KBM-7 (cell line): ENCODE measurements around the gene PYGO1.
"Not testable (repeated sequence)": the region's sequence is repeated elsewhere in the genome, so short reads cannot be mapped to it uniquely, and the experiment has no call there.

Experiments used
- DNase-seq: peaks from one replicate; pipeline ENCODE4 v3.0.0-alpha.2; 2015
- in situ Hi-C: fragments of 300-500 bp; cut with MboI; formaldehyde crosslinking; loops from 2 replicates; pipeline ENCODE4 v1.14.3; 2020; ENCODE audit warnings: low sequenced_read_pairs, low pct_unique_long_range_greater_than_20kb, mixed read lengths

PYGO1 gene

GRCh38 chr15:55588070-55588814 is at the start of gene PYGO1:
Gene PYGO1, minus strand, starts transcription at chr15:55588345. Its CDS starts 462 bp downstream, at chr15:55587883.
- in situ Hi-C loops: no loop called here

GRCh38 chr15:55637086-55637485 is 48.9 kb upstream of the PYGO1 start:
- in situ Hi-C loops: no loop called here
- no peak for DNase-seq

More at GRCh38 chr15:55588070-55588814, at the start of gene PYGO1:
- DNase-seq: peak; percentile 79

- in situ Hi-C loops: no loop called here
- DNase-seq: no peak
Observed at GRCh38 chr15:55633731-55634130, 45.6 kb upstream of the PYGO1 start.

GRCh38 chr15:55632434-55632833 is 44.3 kb upstream of the PYGO1 start:
- no peak for DNase-seq
- in situ Hi-C loops: no loop called here

- no peak for DNase-seq
- in situ Hi-C loops: no loop called here
Observed at GRCh38 chr15:55630858-55631257, 42.7 kb upstream of the PYGO1 start.

- in situ Hi-C loops: no loop called here
- DNase-seq: no peak
Observed at GRCh38 chr15:55628369-55628730, 40.2 kb upstream of the PYGO1 start.

GRCh38 chr15:55627730-55628368 is 39.7 kb upstream of the PYGO1 start:
- in situ Hi-C loops: no loop called here
- DNase-seq: no peak

- in situ Hi-C loops: no loop called here
- peak; percentile 17 for DNase-seq
Observed at GRCh38 chr15:55619783-55620182, 31.6 kb upstream of the PYGO1 start.

- no peak for DNase-seq
- in situ Hi-C loops: no loop called here
Observed at GRCh38 chr15:55618387-55618786, 30.2 kb upstream of the PYGO1 start.

GRCh38 chr15:55615445-55615844 is 27.3 kb upstream of the PYGO1 start:
- DNase-seq: no peak
- in situ Hi-C loops: no loop called here

- no peak for DNase-seq
- in situ Hi-C loops: no loop called here
Observed at GRCh38 chr15:55613727-55614126, 25.6 kb upstream of the PYGO1 start.

GRCh38 chr15:55606214-55606613 is 18.1 kb upstream of the PYGO1 start:
- in situ Hi-C loops: no loop called here
- no peak for DNase-seq

- in situ Hi-C loops: no loop called here
- no peak for DNase-seq
Observed at GRCh38 chr15:55601374-55601773, 13.2 kb upstream of the PYGO1 start.

GRCh38 chr15:55599439-55599838 is 11.3 kb upstream of the PYGO1 start:
- no peak for DNase-seq
- in situ Hi-C loops: no loop called here

GRCh38 chr15:55593019-55593418 is 4.9 kb upstream of the PYGO1 start:
- in situ Hi-C loops, DNase-seq: not testable (repeated sequence)

GRCh38 chr15:55590788-55591187 is 2.6 kb upstream of the PYGO1 start:
- in situ Hi-C loops: no loop called here
- DNase-seq: no peak

- DNase-seq: no peak
- in situ Hi-C loops: no loop called here
Observed at GRCh38 chr15:55589287-55589686, 1.1 kb upstream of the PYGO1 start.

GRCh38 chr15:55588815-55589115 is 620 bp upstream of the PYGO1 start:
- in situ Hi-C loops: no loop called here

GRCh38 chr15:55587321-55588069 is 650 bp downstream of the PYGO1 start:
- in situ Hi-C loops: no loop called here
- DNase-seq: peak; percentile 54

More at GRCh38 chr15:55588815-55589115, 620 bp upstream of the PYGO1 start:
- no peak for DNase-seq

- in situ Hi-C loops: no loop called here
- DNase-seq: peak; percentile 23
Observed at GRCh38 chr15:55586808-55587207, 1.3 kb downstream of the PYGO1 start.
